ENCODE data around the gene STAT1.
"Not testable (repeated sequence)": the region's sequence is repeated elsewhere in the genome, so short reads cannot be mapped to it uniquely, and the experiment has no call there.

Gene STAT1

GRCh38 chr2:190970160-190970559 lies 43.8 kb downstream of the STAT1 start:
- FAIRE-seq (peak; percentile 35), DNase-seq (ENCODE audit: extremely low spot score, insufficient read length, low read depth) (no peak)

GRCh38 chr2:190968522-190968921 lies 45.4 kb downstream of the STAT1 start:
- FAIRE-seq (no peak), DNase-seq (ENCODE audit: extremely low spot score, insufficient read length, low read depth) (no peak)

GRCh38 chr2:190965580-190966222 lies 48.3 kb downstream of the STAT1 start:
- no peak for DNase-seq (ENCODE audit: extremely low spot score, insufficient read length, low read depth)
- no peak for FAIRE-seq

- FAIRE-seq: peak; percentile 63
- no peak for DNase-seq (ENCODE audit: extremely low spot score, insufficient read length, low read depth)
Measured at GRCh38 chr2:190964170-190964795, 49.7 kb downstream of the STAT1 start.

- no peak for DNase-seq (ENCODE audit: extremely low spot score, insufficient read length, low read depth)
- FAIRE-seq: peak; percentile 9
Measured at GRCh38 chr2:190963088-190963487, 50.9 kb downstream of the STAT1 start.

GRCh38 chr2:190961918-190962487 lies 52.0 kb downstream of the STAT1 start:
- FAIRE-seq: peak; percentile 26

GRCh38 chr2:190961117-190961516 lies 52.9 kb downstream of the STAT1 start:
- DNase-seq (ENCODE audit: extremely low spot score, insufficient read length, low read depth); FAIRE-seq: not testable (repeated sequence)

More at GRCh38 chr2:190961918-190962487, 52.0 kb downstream of the STAT1 start:
- no peak for DNase-seq (ENCODE audit: extremely low spot score, insufficient read length, low read depth)

GRCh38 chr2:190959911-190960788 lies 53.8 kb downstream of the STAT1 start:
- no peak for DNase-seq (ENCODE audit: extremely low spot score, insufficient read length, low read depth)
- FAIRE-seq: peak; percentile 18

GRCh38 chr2:190953257-190953656 lies 60.7 kb downstream of the STAT1 start:
- FAIRE-seq (no peak), DNase-seq (ENCODE audit: extremely low spot score, insufficient read length, low read depth) (no peak)

- FAIRE-seq (no peak), DNase-seq (ENCODE audit: extremely low spot score, insufficient read length, low read depth) (no peak)
Measured at GRCh38 chr2:190950566-190950991, 63.4 kb downstream of the STAT1 start.

GRCh38 chr2:190948671-190949070 lies 65.3 kb downstream of the STAT1 start:
- DNase-seq (ENCODE audit: extremely low spot score, insufficient read length, low read depth) (no peak), FAIRE-seq (no peak)

- peak; percentile 77 for FAIRE-seq
- DNase-seq (ENCODE audit: extremely low spot score, insufficient read length, low read depth): no peak
Measured at GRCh38 chr2:190947711-190948251, 66.2 kb downstream of the STAT1 start.

- DNase-seq (ENCODE audit: extremely low spot score, insufficient read length, low read depth) (no peak), FAIRE-seq (peak; percentile 54)
Measured at GRCh38 chr2:190947141-190947540, 66.8 kb downstream of the STAT1 start.

- no peak for FAIRE-seq
- no peak for DNase-seq (ENCODE audit: extremely low spot score, insufficient read length, low read depth)
Measured at GRCh38 chr2:190943706-190944105, 70.3 kb downstream of the STAT1 start.

- DNase-seq (ENCODE audit: extremely low spot score, insufficient read length, low read depth) (no peak), FAIRE-seq (no peak)
Measured at GRCh38 chr2:190942697-190943096, 71.3 kb downstream of the STAT1 start.

GRCh38 chr2:190941571-190941970 lies 72.4 kb downstream of the STAT1 start:
- FAIRE-seq: no peak
- no peak for DNase-seq (ENCODE audit: extremely low spot score, insufficient read length, low read depth)

- DNase-seq (ENCODE audit: extremely low spot score, insufficient read length, low read depth): no peak
- no peak for FAIRE-seq
Measured at GRCh38 chr2:190940454-190940853, 73.5 kb downstream of the STAT1 start.

- peak; percentile 38 for FAIRE-seq
- no peak for DNase-seq (ENCODE audit: extremely low spot score, insufficient read length, low read depth)
Measured at GRCh38 chr2:190938771-190939335, 75.1 kb downstream of the STAT1 start.

- FAIRE-seq: peak; percentile 42
- DNase-seq (ENCODE audit: extremely low spot score, insufficient read length, low read depth): no peak
Measured at GRCh38 chr2:190935054-190935453, 78.9 kb downstream of the STAT1 start.

- FAIRE-seq: no peak
- DNase-seq (ENCODE audit: extremely low spot score, insufficient read length, low read depth): no peak
Measured at GRCh38 chr2:190933361-190933760, 80.6 kb downstream of the STAT1 start.

All from GM18507 (cell line).